Esophagus muscularis mucosa (tissue), 3 donors: ENCODE results near the gene UBA52.

Experiments used
- CTCF ChIP-seq, 3 experiments: fragments of 200-600 bp in 2 of 3; fragments of 450-650 bp in 1 of 3; sonication (generic) in 2 of 3; IDR thresholded peaks; one replicate each; pipeline ENCODE4 v1.5.1; 2017 to 2019; ENCODE audit warnings: antibody characterized with exemption in 3 of 3, mild to moderate bottlenecking in 2 of 3, moderate library complexity in 1 of 3
- POLR2A ChIP-seq: fragments of 450-650 bp; IDR thresholded peaks from one replicate; pipeline ENCODE4 v1.6.1; 2017; ENCODE audit warnings: antibody characterized with exemption, moderate library complexity, mild to moderate bottlenecking, low read depth
- POLR2AphosphoS5 ChIP-seq, 2 donors: sonication (generic); formaldehyde crosslinking; IDR thresholded peaks; one replicate each; pipeline ENCODE4 v1.6.1; 2017; ENCODE audit warnings: antibody characterized with exemption in 2 of 2

DNA sequence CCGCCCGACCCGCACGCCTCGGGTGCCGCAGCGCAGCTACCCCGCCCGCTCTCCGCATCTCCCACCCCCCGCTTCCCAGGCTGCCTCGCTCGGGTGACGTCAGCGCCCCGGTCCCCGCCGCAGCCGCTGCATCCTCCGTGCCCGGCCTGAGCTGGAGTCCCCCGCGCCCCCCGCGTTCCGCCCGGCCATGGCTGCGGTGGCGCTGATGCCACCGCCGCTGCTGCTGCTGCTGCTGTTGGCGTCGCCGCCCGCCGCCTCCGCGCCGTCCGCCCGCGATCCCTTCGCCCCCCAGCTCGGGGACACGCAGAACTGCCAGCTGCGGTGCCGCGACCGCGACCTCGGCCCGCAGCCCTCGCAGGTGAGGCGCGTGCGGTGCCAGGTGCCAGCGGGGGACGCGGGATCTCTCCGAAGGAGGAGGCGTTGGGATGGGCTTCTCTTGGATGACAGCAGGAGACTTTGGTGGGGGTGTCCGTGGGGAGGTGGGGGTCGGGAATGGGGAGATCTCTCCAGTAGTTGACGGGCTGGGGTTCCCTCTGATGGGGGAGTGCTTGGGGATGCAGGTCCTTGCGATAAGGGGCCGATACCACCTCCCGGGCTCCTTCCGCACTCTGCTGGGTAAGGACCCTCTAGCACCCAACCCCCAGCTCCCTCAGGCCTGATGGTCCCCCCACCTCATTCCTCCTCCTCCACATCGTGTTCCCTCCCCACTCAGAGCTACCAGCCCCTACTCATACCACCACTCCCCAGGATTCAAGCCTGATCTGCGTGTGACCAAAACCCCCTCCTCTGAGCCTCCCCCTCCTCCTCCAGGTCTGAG lies 41.3 kb downstream of the UBA52 start, which contains the start of gene TMEM59L:
- TF ChIP-seq CTCF (IDR thresholded peaks at IDR 0.05) (no peak), POLR2A (no peak), POLR2AphosphoS5 (IDR thresholded peaks at IDR 0.05) (no peak)
